Measurements from ENCODE around the gene COL8A1. TPM values are rescaled to one million over a fixed set of nuclear protein-coding genes. Genes with fewer than 3 reads are reported as not detected.

Gene COL8A1
- total and polyA plus RNA-seq, 9 of the 15 experiments (the other 6 are each of a cell fraction or from before 2014, with no cell fraction given) = 0.07 TPM; not detected in 8

DNA sequence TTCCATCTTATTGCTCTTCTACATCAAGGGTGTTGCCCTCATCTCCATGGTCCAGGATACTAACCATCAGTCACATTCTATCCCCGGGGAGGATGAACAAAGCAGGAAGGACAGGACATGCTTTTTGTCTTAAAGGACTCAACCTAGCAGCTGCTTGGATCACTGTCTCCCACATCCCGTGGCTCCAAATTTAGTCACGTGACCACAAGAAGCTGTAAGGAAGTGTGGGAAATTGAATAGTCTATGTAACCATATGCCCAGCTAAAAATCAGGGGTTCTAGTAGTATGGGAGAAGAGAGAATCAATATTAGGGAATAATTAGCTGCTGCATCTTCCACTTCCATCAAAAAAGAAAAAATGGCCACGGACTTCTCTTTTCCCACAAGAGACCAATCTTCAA is 161.0 kb downstream of the COL8A1 start:
- H3K4me3 ChIP-seq = no peak overlapping the region
- no peak overlapping the region for H3K9ac ChIP-seq (ENCODE audit: insufficient read depth in 1 of 2, low read depth in 2 of 2, low read length in 2 of 2)
- no TSS peak for BruUV-seq (replicated peaks)
- in situ Hi-C loops (cut with MboI) = no loop called here
- ATAC-seq (no peak), FAIRE-seq (no peak), DNase-seq (ENCODE audit: extremely low read depth in 1 of 4, low spot score in 3 of 4) (no peak)
- H3K4me1 ChIP-seq (replicated peaks in 1 of 2; ENCODE audit: control insufficient read depth in 2 of 2, insufficient read depth in 2 of 2, low read length in 2 of 2) = no peaks in the 10 kb centered on the region
- H3K9me3 ChIP-seq (replicated peaks; ENCODE audit: control insufficient read depth, insufficient read depth, low read depth, low read length) = no peaks in the 10 kb centered on the region
- H2AFZ ChIP-seq (ENCODE audit: low read depth, low read length) = no peak overlapping the region
- CTCF ChIA-PET (ENCODE audit: low intra/inter-chr PET ratio) = no interaction called here
- no peaks in the 10 kb centered on the region for H3K9me1 ChIP-seq (ENCODE audit: control insufficient read depth, insufficient read depth, low read length)
- 0% methylated on average over 4 of the region's 4 CpGs for WGBS (ENCODE audit: insufficient coverage, low coverage, missing lambda C conversion rate)
- no peaks in the 10 kb centered on the region for H3K79me2 ChIP-seq (ENCODE audit: control insufficient read depth, insufficient read depth, low read length)
- no peak overlapping the region for H3K4me2 ChIP-seq (ENCODE audit: insufficient read depth, low read length)
- H3K36me3 ChIP-seq (ENCODE audit: control insufficient read depth, insufficient read depth, low read length) = no peaks in the 10 kb centered on the region
- TF ChIP-seq SMAD2 (IDR thresholded peaks at IDR 0.05; ENCODE audit: low read depth, low read length) = no peak
- TF ChIP-seq CBFA2T2 (conservative IDR thresholded peaks at IDR 0.05) = 0 out of 2 replicates have a peak, but pooled peaks have one; percentile 6
- no peak for TF ChIP-seq PPARD (CRISPR knock-in tag; IDR thresholded peaks at IDR 0.05)
- peak; percentile 75 for TF ChIP-seq RAD51 (IDR thresholded peaks at IDR 0.05; ENCODE audit: borderline replicate concordance, low read depth)
- no peak for TF ChIP-seq GTF2F1 (IDR thresholded peaks at IDR 0.05; ENCODE audit: low read depth, low read length)
- TF ChIP-seq, protein P1, sequence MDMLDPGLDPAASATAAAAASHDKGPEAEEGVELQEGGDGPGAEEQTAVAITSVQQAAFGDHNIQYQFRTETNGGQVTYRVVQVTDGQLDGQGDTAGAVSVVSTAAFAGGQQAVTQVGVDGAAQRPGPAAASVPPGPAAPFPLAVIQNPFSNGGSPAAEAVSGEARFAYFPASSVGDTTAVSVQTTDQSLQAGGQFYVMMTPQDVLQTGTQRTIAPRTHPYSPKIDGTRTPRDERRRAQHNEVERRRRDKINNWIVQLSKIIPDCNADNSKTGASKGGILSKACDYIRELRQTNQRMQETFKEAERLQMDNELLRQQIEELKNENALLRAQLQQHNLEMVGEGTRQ (CRISPR knock-in tag; IDR thresholded peaks at IDR 0.05) = 0 out of 2 replicates have a peak, but pooled peaks have one; percentile 16
- peak; percentile 58; the same call in 1 of the 2 replicates for TF ChIP-seq TOE1 (IDR thresholded peaks at IDR 0.05; ENCODE audit: borderline replicate concordance)
- no peak for TF ChIP-seq TOE1 (CRISPR knock-in tag; IDR thresholded peaks at IDR 0.05; ENCODE audit: borderline replicate concordance, low read depth)
- TF ChIP-seq, protein P2, sequence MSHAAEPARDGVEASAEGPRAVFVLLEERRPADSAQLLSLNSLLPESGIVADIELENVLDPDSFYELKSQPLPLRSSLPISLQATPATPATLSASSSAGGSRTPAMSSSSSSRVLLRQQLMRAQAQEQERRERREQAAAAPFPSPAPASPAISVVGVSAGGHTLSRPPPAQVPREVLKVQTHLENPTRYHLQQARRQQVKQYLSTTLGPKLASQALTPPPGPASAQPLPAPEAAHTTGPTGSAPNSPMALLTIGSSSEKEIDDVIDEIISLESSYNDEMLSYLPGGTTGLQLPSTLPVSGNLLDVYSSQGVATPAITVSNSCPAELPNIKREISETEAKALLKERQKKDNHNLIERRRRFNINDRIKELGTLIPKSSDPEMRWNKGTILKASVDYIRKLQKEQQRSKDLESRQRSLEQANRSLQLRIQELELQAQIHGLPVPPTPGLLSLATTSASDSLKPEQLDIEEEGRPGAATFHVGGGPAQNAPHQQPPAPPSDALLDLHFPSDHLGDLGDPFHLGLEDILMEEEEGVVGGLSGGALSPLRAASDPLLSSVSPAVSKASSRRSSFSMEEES (CRISPR knock-in tag; IDR thresholded peaks at IDR 0.05) = peak; percentile 85
- H4K20me1 ChIP-seq (replicated peaks; ENCODE audit: control insufficient read depth, insufficient read depth, low read length) = no peaks in the 10 kb centered on the region
- H3K27me3 ChIP-seq (ENCODE audit: control insufficient read depth in 2 of 2, insufficient read depth in 2 of 2, low read length in 2 of 2) = no peaks in the 10 kb centered on the region; a peak in 1 of 5 replicates
- intact Hi-C loops (cut with micrococcal nuclease) = no loop called here
- POLR2A ChIA-PET = no interaction called here
- H3K27ac ChIP-seq (ENCODE audit: extremely low read depth, low read depth, low read length) = no peak overlapping the region
